HEK293 (cell line): ENCODE measurements around the gene SLC1A2.

Experiments used
- ATF2 ChIP-seq: fragments of 450-650 bp; formaldehyde crosslinking; IDR thresholded peaks from 2 replicates; pipeline ENCODE4 v1.5.1; 2016; ENCODE audit warnings: missing biosample characterization, missing genetic modification characterization, low read depth
- CTCF ChIP-seq: fragments of 450-650 bp; formaldehyde crosslinking; IDR thresholded peaks from 2 replicates; pipeline ENCODE4 v1.5.1; 2016; ENCODE audit warnings: missing biosample characterization, missing genetic modification characterization
- HIC1 ChIP-seq: fragments of 450-650 bp; formaldehyde crosslinking; IDR thresholded peaks from 2 replicates; pipeline ENCODE4 v1.5.1; 2016; ENCODE audit warnings: missing biosample characterization, missing genetic modification characterization
- HOXA7 ChIP-seq: sonication (generic); formaldehyde crosslinking; IDR thresholded peaks from 2 replicates; pipeline ENCODE4 v1.8.1; 2022; ENCODE audit warnings: missing genetic modification reagents, borderline replicate concordance
- PATZ1 ChIP-seq: fragments of 450-650 bp; formaldehyde crosslinking; IDR thresholded peaks from 2 replicates; pipeline ENCODE4 v1.5.1; 2016; ENCODE audit warnings: missing biosample characterization, missing genetic modification characterization
- REST ChIP-seq: fragments of 450-650 bp; formaldehyde crosslinking; IDR thresholded peaks from 2 replicates; pipeline ENCODE4 v1.5.1; 2016; ENCODE audit warnings: missing biosample characterization, missing genetic modification characterization
- ZNF18 ChIP-seq: fragments of 450-650 bp; formaldehyde crosslinking; IDR thresholded peaks from 2 replicates; pipeline ENCODE4 v1.5.1; 2016; ENCODE audit warnings: missing biosample characterization, missing genetic modification characterization
- ZNF214 ChIP-seq: fragments of 450-650 bp; formaldehyde crosslinking; IDR thresholded peaks from 2 replicates; pipeline ENCODE4 v1.5.1; 2017; ENCODE audit warnings: missing biosample characterization, mild to moderate bottlenecking, missing genetic modification characterization, borderline replicate concordance
- ZNF274 ChIP-seq, 2 experiments: fragments of 200-500 bp in 1 of 2; fragments of 450-650 bp in 1 of 2; sonication (Bioruptor generic) in 1 of 2; formaldehyde crosslinking in 1 of 2; IDR thresholded peaks; 2 replicates each; pipeline versions ENCODE4 v1.5.1 to v1.6.1; 2014 to 2016; ENCODE audit warnings: borderline replicate concordance in 1 of 2, inconsistent platforms in 1 of 2, low read length in 1 of 2, missing biosample characterization in 1 of 2, missing genetic modification characterization in 1 of 2
- ZNF280C ChIP-seq: fragments of 450-650 bp; formaldehyde crosslinking; IDR thresholded peaks from 2 replicates; pipeline ENCODE4 v1.5.1; 2016; ENCODE audit warnings: missing biosample characterization, missing genetic modification characterization
- ZNF560 ChIP-seq: fragments of 450-650 bp; formaldehyde crosslinking; IDR thresholded peaks from 2 replicates; pipeline ENCODE4 v1.5.1; 2017; ENCODE audit warnings: missing biosample characterization, missing genetic modification characterization, borderline replicate concordance
- ZNF623 ChIP-seq: fragments of 450-650 bp; formaldehyde crosslinking; IDR thresholded peaks from 2 replicates; pipeline ENCODE4 v1.5.1; 2016; ENCODE audit warnings: missing biosample characterization, missing genetic modification characterization
- ZNF639 ChIP-seq: fragments of 450-650 bp; formaldehyde crosslinking; IDR thresholded peaks from 2 replicates; pipeline ENCODE4 v1.5.1; 2016; ENCODE audit warnings: missing biosample characterization, missing genetic modification characterization
- ZXDB ChIP-seq: fragments of 450-650 bp; formaldehyde crosslinking; IDR thresholded peaks from 2 replicates; pipeline ENCODE4 v1.5.1; 2016; ENCODE audit warnings: missing biosample characterization, missing genetic modification characterization

- no peak for TF ChIP-seq PATZ1 (tag by site-specific recombination)
- no peak for TF ChIP-seq HOXA7
- no peak for TF ChIP-seq ZNF639 (tag by site-specific recombination)
- TF ChIP-seq CTCF = no peak
- no peak for TF ChIP-seq HIC1 (tag by site-specific recombination)
- TF ChIP-seq ZNF274 (IDR thresholded peaks at IDR 0.05; ENCODE audit: low read length) = no peak
- TF ChIP-seq ZNF274 (tag by site-specific recombination; IDR thresholded peaks at IDR 0.05; ENCODE audit: borderline replicate concordance) = no peak
- no peak for TF ChIP-seq ZNF623 (tag by site-specific recombination)
- TF ChIP-seq ATF2 (tag by site-specific recombination) = no peak
- TF ChIP-seq REST = no peak
- TF ChIP-seq ZNF560 = no peak
- TF ChIP-seq ZXDB (tag by site-specific recombination) = no peak
- no peak for TF ChIP-seq ZNF18 (tag by site-specific recombination)
- no peak for TF ChIP-seq ZNF280C
- no peak for TF ChIP-seq ZNF214 (tag by site-specific recombination)
Measured at GRCh38 chr11:35211952-35212351, 207.4 kb downstream of the SLC1A2 start.
